HepG2 (cell line): Measurements from ENCODE around the gene WDR83.

Experiments
- ATRX ChIP-seq: sonication (generic); formaldehyde crosslinking; IDR thresholded peaks from 2 replicates; pipeline ENCODE4 v1.4.0; 2020; ENCODE audit warnings: missing genetic modification reagents, borderline replicate concordance
- EEA1 ChIP-seq: sonication (generic); formaldehyde crosslinking; IDR thresholded peaks from 2 replicates; pipeline ENCODE4 v1.5.1; 2020; ENCODE audit warnings: mild to moderate bottlenecking, missing genetic modification reagents, borderline replicate concordance
- JUN ChIP-seq: sonication (generic); formaldehyde crosslinking; IDR thresholded peaks from 2 replicates; pipeline ENCODE4 v1.4.0; 2020; ENCODE audit warnings: mild to moderate bottlenecking, missing genetic modification reagents
- POLR2A ChIP-seq, 2 experiments: IDR thresholded peaks; 2 replicates each; pipeline ENCODE4 v1.6.1; 2011; ENCODE audit warnings: low read depth in 2 of 2, low read length in 2 of 2, mild to moderate bottlenecking in 1 of 2, moderate library complexity in 1 of 2; ENCODE audit not compliant: insufficient read depth in 1 of 2
- POLR2AphosphoS2 ChIP-seq: IDR thresholded peaks from 2 replicates; pipeline ENCODE4 v1.6.1; 2011; ENCODE audit warnings: low read depth, low read length, improper control_type of control experiment
- SRF ChIP-seq: IDR thresholded peaks from 2 replicates; pipeline ENCODE4 v1.6.1; 2011; ENCODE audit warnings: mild to moderate bottlenecking, low read depth, low read length, moderate library complexity
- TOE1 ChIP-seq: sonication (generic); formaldehyde crosslinking; IDR thresholded peaks from 2 replicates; pipeline ENCODE4 v1.4.0; 2020; ENCODE audit warnings: mild to moderate bottlenecking, missing genetic modification reagents
- TRIM24 ChIP-seq: sonication (generic); formaldehyde crosslinking; IDR thresholded peaks from 2 replicates; pipeline ENCODE4 v1.8.0; 2022; ENCODE audit warnings: mild to moderate bottlenecking, missing genetic modification reagents
- ZFP91 ChIP-seq: sonication (generic); formaldehyde crosslinking; IDR thresholded peaks from 2 replicates; pipeline ENCODE4 v1.9.0; 2022; ENCODE audit warnings: missing genetic modification reagents, mild to moderate bottlenecking, borderline replicate concordance
- ZNF530 ChIP-seq: sonication (generic); formaldehyde crosslinking; IDR thresholded peaks from 2 replicates; pipeline ENCODE4 v1.5.0; 2020; ENCODE audit warnings: low read depth, mild to moderate bottlenecking, missing genetic modification reagents
- TF ChIP-seq, protein P1 (sequence below): sonication (generic); formaldehyde crosslinking; conservative IDR thresholded peaks from 2 replicates; pipeline ENCODE4 v1.4.0; 2020; ENCODE audit warnings: missing genetic modification reagents
- TF ChIP-seq, protein P2 (sequence below): sonication (generic); formaldehyde crosslinking; IDR thresholded peaks from 2 replicates; pipeline ENCODE4 v1.5.0; 2020; ENCODE audit warnings: mild to moderate bottlenecking, missing genetic modification reagents, moderate library complexity

GRCh38 chr19:12669270-12670158 lies 2.9 kb downstream of the WDR83 start:
- no peak for TF ChIP-seq TRIM24 (CRISPR knock-in tag)
- no peak for TF ChIP-seq ATRX
- no peak; the same call in 1 of the 2 replicates for TF ChIP-seq JUN
- no peak for TF ChIP-seq ZNF530
- TF ChIP-seq POLR2A (IDR thresholded peaks at IDR 0.05; ENCODE audit: insufficient read depth in 1 of 2, low read depth in 2 of 2, low read length in 2 of 2) = peak; percentile 66 to 77
- TF ChIP-seq EEA1 = no peak
- TF ChIP-seq, protein P1, sequence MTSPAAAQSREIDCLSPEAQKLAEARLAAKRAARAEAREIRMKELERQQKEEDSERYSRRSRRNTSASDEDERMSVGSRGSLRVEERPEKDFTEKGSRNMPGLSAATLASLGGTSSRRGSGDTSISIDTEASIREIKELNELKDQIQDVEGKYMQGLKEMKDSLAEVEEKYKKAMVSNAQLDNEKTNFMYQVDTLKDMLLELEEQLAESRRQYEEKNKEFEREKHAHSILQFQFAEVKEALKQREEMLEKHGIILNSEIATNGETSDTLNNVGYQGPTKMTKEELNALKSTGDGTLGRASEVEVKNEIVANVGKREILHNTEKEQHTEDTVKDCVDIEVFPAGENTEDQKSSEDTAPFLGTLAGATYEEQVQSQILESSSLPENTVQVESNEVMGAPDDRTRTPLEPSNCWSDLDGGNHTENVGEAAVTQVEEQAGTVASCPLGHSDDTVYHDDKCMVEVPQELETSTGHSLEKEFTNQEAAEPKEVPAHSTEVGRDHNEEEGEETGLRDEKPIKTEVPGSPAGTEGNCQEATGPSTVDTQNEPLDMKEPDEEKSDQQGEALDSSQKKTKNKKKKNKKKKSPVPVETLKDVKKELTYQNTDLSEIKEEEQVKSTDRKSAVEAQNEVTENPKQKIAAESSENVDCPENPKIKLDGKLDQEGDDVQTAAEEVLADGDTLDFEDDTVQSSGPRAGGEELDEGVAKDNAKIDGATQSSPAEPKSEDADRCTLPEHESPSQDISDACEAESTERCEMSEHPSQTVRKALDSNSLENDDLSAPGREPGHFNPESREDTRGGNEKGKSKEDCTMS (CRISPR knock-in tag) = no peak
- TF ChIP-seq ZFP91 (CRISPR knock-in tag) = peak; percentile 42; the same call in 1 of the 2 replicates
- TF ChIP-seq POLR2AphosphoS2 = no peak; the same call in 1 of the 2 replicates
- TF ChIP-seq TOE1 = no peak
- no peak for TF ChIP-seq SRF
- TF ChIP-seq, protein P2, sequence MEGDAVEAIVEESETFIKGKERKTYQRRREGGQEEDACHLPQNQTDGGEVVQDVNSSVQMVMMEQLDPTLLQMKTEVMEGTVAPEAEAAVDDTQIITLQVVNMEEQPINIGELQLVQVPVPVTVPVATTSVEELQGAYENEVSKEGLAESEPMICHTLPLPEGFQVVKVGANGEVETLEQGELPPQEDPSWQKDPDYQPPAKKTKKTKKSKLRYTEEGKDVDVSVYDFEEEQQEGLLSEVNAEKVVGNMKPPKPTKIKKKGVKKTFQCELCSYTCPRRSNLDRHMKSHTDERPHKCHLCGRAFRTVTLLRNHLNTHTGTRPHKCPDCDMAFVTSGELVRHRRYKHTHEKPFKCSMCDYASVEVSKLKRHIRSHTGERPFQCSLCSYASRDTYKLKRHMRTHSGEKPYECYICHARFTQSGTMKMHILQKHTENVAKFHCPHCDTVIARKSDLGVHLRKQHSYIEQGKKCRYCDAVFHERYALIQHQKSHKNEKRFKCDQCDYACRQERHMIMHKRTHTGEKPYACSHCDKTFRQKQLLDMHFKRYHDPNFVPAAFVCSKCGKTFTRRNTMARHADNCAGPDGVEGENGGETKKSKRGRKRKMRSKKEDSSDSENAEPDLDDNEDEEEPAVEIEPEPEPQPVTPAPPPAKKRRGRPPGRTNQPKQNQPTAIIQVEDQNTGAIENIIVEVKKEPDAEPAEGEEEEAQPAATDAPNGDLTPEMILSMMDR (CRISPR knock-in tag) = no peak
